ENCODE measurements around the gene RDX. TPM values are rescaled to one million over a fixed set of nuclear protein-coding genes. Genes with fewer than 3 reads are reported as not detected.

The RDX gene
- total RNA-seq, 1 donor from 2014 or later: 167 TPM

DNA sequence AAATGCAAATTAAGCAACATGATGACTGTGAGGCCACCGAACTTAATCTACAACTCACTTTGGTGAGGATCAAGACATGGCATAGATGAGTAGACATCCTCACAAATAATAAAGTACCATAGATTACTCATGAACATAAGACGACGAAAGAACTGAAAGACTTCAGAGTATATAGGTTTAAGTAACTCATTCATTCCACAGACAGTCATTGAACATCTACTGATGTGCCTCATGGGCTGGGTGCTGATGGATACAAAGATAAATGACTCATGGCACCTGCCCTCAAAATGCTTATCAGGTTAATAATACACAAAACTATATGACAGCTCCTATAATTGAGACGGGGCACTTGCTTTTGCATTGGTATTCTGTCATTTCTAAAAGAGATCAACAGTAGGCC, 139.9 kb downstream of the RDX start:
- no peaks in the 10 kb centered on the region for H3K9me3 Mint-ChIP-seq
- TF ChIP-seq, protein P1, sequence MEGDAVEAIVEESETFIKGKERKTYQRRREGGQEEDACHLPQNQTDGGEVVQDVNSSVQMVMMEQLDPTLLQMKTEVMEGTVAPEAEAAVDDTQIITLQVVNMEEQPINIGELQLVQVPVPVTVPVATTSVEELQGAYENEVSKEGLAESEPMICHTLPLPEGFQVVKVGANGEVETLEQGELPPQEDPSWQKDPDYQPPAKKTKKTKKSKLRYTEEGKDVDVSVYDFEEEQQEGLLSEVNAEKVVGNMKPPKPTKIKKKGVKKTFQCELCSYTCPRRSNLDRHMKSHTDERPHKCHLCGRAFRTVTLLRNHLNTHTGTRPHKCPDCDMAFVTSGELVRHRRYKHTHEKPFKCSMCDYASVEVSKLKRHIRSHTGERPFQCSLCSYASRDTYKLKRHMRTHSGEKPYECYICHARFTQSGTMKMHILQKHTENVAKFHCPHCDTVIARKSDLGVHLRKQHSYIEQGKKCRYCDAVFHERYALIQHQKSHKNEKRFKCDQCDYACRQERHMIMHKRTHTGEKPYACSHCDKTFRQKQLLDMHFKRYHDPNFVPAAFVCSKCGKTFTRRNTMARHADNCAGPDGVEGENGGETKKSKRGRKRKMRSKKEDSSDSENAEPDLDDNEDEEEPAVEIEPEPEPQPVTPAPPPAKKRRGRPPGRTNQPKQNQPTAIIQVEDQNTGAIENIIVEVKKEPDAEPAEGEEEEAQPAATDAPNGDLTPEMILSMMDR (conservative IDR thresholded peaks at IDR 0.05): no peak
- H3K4me3 Mint-ChIP-seq: no peak overlapping the region
- H3K4me1 Mint-ChIP-seq: peaks cover 7% of the 10 kb centered on the region
- no peaks in the 10 kb centered on the region for H3K27me3 Mint-ChIP-seq (ENCODE audit: low read depth)
- peaks cover 11% of the 10 kb centered on the region for H3K36me3 Mint-ChIP-seq (ENCODE audit: low read depth)
- no peak for DNase-seq (ENCODE audit: low read depth, low spot score)
- no peak overlapping the region for H3K27ac Mint-ChIP-seq (ENCODE audit: unreplicated experiment)

DNA sequence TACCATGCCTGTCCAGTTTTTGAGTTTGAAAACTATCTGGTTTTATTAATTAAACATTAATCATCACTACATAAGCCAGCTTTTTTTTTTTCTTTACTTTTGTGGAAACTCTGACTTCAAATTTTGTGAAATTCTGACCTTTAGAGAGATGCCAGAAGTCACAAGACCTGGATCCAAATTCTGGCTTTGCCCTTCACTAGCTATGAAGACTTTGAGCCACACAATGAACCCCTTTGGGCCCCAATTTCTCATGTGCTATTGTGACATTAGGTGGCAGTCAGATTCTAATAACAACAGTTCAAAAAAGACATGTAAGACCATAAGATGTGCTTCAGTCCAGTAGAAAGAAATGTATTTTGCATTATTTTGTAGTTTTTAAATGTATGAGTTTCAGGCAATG, 142.9 kb downstream of the RDX start:
- TF ChIP-seq, protein P1 (conservative IDR thresholded peaks at IDR 0.05): no peak
- peaks cover 18% of the 10 kb centered on the region for H3K4me1 Mint-ChIP-seq
- no peaks in the 10 kb centered on the region for H3K9me3 Mint-ChIP-seq
- H3K36me3 Mint-ChIP-seq (ENCODE audit: low read depth): peaks cover 9% of the 10 kb centered on the region
- no peaks in the 10 kb centered on the region for H3K27me3 Mint-ChIP-seq (ENCODE audit: low read depth)
- H3K27ac Mint-ChIP-seq (ENCODE audit: unreplicated experiment): no peak overlapping the region
- no peak overlapping the region for H3K4me3 Mint-ChIP-seq
- no peak for DNase-seq (ENCODE audit: low read depth, low spot score)

DNA sequence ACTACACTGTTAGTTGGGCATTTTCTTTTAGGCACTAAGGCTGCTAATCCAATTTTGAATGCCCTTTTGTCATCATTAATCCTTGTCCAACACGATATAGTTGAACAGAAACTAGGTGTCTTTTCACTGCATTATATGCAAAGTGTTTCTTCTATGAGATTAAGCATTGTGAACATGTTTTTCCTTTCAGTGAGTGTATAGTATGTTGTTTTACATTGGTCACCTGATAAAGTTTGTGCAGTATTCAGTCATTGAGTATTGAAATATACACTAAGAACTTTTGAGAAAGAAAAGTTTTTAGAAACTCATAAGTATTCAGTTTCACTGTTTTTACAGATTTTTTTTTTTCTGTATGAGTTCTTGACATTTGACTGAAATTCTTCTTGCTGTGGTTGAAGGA, 144.2 kb downstream of the RDX start:
- DNase-seq (ENCODE audit: low read depth, low spot score): no peak
- TF ChIP-seq, protein P1 (conservative IDR thresholded peaks at IDR 0.05): no peak
- H3K9me3 Mint-ChIP-seq: no peaks in the 10 kb centered on the region
- H3K4me3 Mint-ChIP-seq: no peak overlapping the region
- H3K4me1 Mint-ChIP-seq: peaks cover 21% of the 10 kb centered on the region
- H3K36me3 Mint-ChIP-seq (ENCODE audit: low read depth): peaks cover 10% of the 10 kb centered on the region
- H3K27me3 Mint-ChIP-seq (ENCODE audit: low read depth): no peaks in the 10 kb centered on the region
- peak overlapping the region; percentile 17 for H3K27ac Mint-ChIP-seq (ENCODE audit: unreplicated experiment)

DNA sequence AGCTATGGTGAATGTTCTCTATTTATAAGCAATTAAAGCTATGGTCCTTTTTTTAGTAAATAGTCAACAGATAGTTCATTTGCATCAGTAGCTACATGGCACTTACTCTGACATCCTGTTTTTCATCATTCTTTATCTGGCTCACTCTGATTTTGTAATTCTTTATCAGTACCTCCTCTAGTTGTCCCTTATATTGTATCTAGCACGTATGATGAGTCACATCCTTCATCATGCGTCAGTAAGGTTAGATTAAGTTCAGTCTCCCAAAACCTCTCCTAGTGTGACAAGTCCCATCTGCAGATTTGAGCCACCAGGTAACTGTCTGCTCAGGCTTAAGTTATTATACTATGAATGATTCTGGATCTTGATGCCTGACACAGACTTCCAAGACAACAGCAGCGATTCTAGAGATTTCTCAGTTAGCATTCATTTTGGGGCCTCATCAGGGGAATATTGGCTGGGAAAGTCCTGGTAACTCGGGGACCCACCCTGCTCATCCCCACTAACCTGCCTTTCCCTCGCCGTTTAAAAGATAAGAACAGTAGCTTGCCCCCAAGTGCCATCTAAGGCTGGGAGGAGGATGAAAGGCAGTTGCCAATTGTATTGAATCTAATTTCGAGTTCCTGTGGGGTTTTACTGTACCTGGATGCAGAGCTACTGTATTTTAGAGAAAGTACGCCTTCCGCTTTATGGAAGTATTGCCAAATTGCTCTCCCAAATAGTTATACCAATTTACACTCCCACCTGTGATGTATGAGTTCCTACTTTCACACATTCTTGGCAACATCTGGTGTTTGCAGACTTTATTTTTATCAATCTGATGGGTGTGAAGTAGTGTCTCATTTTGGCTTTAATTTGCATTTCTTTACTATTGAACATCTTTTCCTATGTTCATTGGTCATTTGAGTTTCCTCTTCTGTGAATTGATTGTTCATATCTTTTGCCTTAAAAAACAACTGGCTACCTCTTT, 147.4 kb downstream of the RDX start:
- Mint-ChIP-seq H3K36me3 (ENCODE audit: low read depth) (peaks cover 29% of the 10 kb centered on the region), H3K27me3 (ENCODE audit: low read depth) (no peaks in the 10 kb centered on the region), H3K4me1 (peaks cover 30% of the 10 kb centered on the region), H3K4me3 (no peak overlapping the region), H3K27ac (ENCODE audit: unreplicated experiment) (no peak overlapping the region), H3K9me3 (peaks cover 3% of the 10 kb centered on the region)
- DNase-seq (ENCODE audit: low read depth, low spot score): no peak
- TF ChIP-seq, protein P1 (conservative IDR thresholded peaks at IDR 0.05): no peak

DNA sequence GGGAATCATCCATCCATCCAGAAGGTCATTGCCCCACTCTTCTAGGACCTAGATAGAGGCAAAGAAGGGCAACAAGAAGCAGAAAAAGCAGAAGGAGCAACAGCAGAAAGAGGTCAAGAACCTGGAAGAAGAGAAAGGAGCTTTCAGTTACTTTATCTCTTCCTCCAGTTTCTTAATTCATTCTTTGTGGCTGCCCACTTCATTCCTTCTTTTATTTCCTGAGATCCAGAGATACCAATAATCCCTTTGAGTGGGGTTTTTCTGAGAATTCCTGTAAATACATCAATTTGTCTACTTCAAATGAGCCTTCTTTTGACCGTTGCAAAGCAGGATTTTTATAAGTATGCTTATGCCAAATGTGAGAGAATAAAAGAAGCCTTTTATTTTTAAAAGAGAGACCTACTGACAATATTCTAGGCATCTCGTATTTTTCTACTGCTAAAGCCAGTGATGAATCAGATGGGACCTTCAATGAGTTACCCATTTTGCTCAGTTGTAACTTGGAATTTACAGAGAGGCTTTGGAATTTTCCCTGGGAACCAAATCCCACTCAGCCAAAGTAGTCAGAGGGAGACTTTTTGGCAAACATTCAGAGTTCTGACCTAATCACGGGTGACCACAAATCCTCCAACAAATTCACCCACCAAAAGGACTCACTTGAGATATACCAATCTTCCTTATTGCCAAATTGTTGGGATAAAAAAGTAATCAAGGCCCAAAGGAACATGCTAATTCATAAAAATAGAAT, 148.3 kb downstream of the RDX start:
- Mint-ChIP-seq H3K27ac (ENCODE audit: unreplicated experiment) (no peak overlapping the region), H3K36me3 (ENCODE audit: low read depth) (peaks cover 23% of the 10 kb centered on the region), H3K9me3 (peaks cover 3% of the 10 kb centered on the region), H3K4me3 (no peak overlapping the region), H3K27me3 (ENCODE audit: low read depth) (no peaks in the 10 kb centered on the region), H3K4me1 (peaks cover 30% of the 10 kb centered on the region)
- DNase-seq (ENCODE audit: low read depth, low spot score): no peak
- TF ChIP-seq, protein P1 (conservative IDR thresholded peaks at IDR 0.05): no peak
